Stomach (tissue), 9 donors: Measurements from ENCODE around the gene PPP2R3B. TPM values are rescaled to one million over a fixed set of nuclear protein-coding genes. Genes with fewer than 3 reads are reported as not detected.
"Not testable (repeated sequence)": the region's sequence is repeated elsewhere in the genome, so short reads cannot be mapped to it uniquely, and the experiment has no call there.

ENCODE experiments used
- DNase-seq, 2 donors: peaks; one replicate each; pipeline versions ENCODE4 v3.0.0 to v3.0.0-alpha.2; 2013 to 2019
- H3K27ac ChIP-seq, 5 donors: fragments of 200-600 bp in 4 of 5; sonication (generic) in 4 of 5; one replicate each; pipeline ENCODE4 v1.5.1; 2013 to 2019; ENCODE audit warnings: mild to moderate bottlenecking in 1 of 5, moderate library complexity in 1 of 5
- H3K27me3 ChIP-seq, 3 donors: fragments of 200-600 bp; sonication (generic); one replicate each; pipeline ENCODE4 v1.5.1; 2017 to 2019; ENCODE audit warnings: mixed run types in 1 of 3
- H3K36me3 ChIP-seq, 4 donors: fragments of 200-600 bp; sonication (generic); 1 replicate in 3 of 4; 2 replicates in 1 of 4; pipeline ENCODE4 v1.5.1; 2016 to 2019
- H3K4me1 ChIP-seq, 4 donors: fragments of 200-600 bp; sonication (generic); one replicate each; pipeline ENCODE4 v1.5.1; 2016 to 2019
- H3K4me3 ChIP-seq, 4 donors: fragments of 200-600 bp; sonication (generic) in 3 of 4; one replicate each; pipeline ENCODE4 v1.5.1; 2016 to 2019; ENCODE audit warnings: mild to moderate bottlenecking in 1 of 4
- H3K9me3 ChIP-seq, 4 donors: fragments of 200-600 bp; sonication (generic); one replicate each; pipeline ENCODE4 v1.5.1; 2016 to 2019
- EP300 ChIP-seq: sonication (generic); formaldehyde crosslinking; IDR thresholded peaks from one replicate; pipeline ENCODE4 v1.6.1; 2017; ENCODE audit warnings: antibody characterized with exemption
- POLR2A ChIP-seq, 4 donors: fragments of 450-650 bp; IDR thresholded peaks; one replicate each; pipeline ENCODE4 v1.6.1; 2016; ENCODE audit warnings: antibody characterized with exemption in 4 of 4, control low read depth in 2 of 4, mild to moderate bottlenecking in 1 of 4, moderate library complexity in 1 of 4
- POLR2AphosphoS5 ChIP-seq, 3 donors: sonication (generic); formaldehyde crosslinking; IDR thresholded peaks; one replicate each; pipeline ENCODE4 v1.6.1; 2016; ENCODE audit warnings: antibody characterized with exemption in 3 of 3
- WGBS, 5 donors: extraction: QIAGEN DNeasy Blood & Tissue Kit in 3 of 5; methylation state at CpG; one replicate each; pipeline versions ENCODE4 v1.1.5 to v1.1.7; 2013 to 2018; 5-methylcytosine and 5-hydroxymethylcytosine counted together
- intact Hi-C: fragments of 100-400 bp; cut with DNase I; formaldehyde crosslinking; loops from one replicate; pipeline ENCODE4 v1.15.1; 2023; ENCODE audit warnings: low total_unique reads
- polyA plus RNA-seq, 3 donors: library from polyadenylated mRNA; stranded (reverse); fragments of 200-250 nt; gene quantifications; one replicate each; pipeline ENCODE4 v1.2.3, GENCODE V29; 2013
- total RNA-seq, 5 donors: library from RNA; depleted of rRNA; stranded (reverse); fragments of >200 nt; gene quantifications; one replicate each; pipeline versions ENCODE4 v1.1.0 to v1.2.3, GENCODE V29; 2014 to 2016
- TF ChIP-seq, protein P1 (sequence below), 7 experiments: fragments of 450-650 bp in 4 of 7; fragments of 200-600 bp in 3 of 7; sonication (generic) in 3 of 7; IDR thresholded peaks; one replicate each; pipeline ENCODE4 v1.5.1; 2016 to 2019; ENCODE audit warnings: antibody characterized with exemption in 7 of 7, control low read depth in 2 of 7, mild to moderate bottlenecking in 1 of 7
- donor health status: healthy with polysubstance abuse.
- donor health status: Bipolar disorder and iron deficiency.
- donor health status: healthy.

PPP2R3B gene
- total and polyA plus RNA-seq, 8 donors: 5.3 to 31.7 (median 15.0) TPM

- H3K27ac ChIP-seq: no peak overlapping the region
- H3K4me1 ChIP-seq: no peaks in the 10 kb centered on the region
- WGBS, 5 donors: 82 to 92% (median 88%) methylated on average over 26 of the region's 26 CpGs
- H3K4me3 ChIP-seq: no peak overlapping the region
- H3K36me3 ChIP-seq: no peaks in the 10 kb centered on the region
- peaks cover 0 to 31% (median 0%) of the 10 kb centered on the region in 3 donors for H3K27me3 ChIP-seq
- intact Hi-C loops: no loop called here
- peaks cover 0 to 10% (median 0%) of the 10 kb centered on the region in 4 donors for H3K9me3 ChIP-seq
- DNase-seq: no peak
- no peak for TF ChIP-seq EP300
- TF ChIP-seq, protein P1, sequence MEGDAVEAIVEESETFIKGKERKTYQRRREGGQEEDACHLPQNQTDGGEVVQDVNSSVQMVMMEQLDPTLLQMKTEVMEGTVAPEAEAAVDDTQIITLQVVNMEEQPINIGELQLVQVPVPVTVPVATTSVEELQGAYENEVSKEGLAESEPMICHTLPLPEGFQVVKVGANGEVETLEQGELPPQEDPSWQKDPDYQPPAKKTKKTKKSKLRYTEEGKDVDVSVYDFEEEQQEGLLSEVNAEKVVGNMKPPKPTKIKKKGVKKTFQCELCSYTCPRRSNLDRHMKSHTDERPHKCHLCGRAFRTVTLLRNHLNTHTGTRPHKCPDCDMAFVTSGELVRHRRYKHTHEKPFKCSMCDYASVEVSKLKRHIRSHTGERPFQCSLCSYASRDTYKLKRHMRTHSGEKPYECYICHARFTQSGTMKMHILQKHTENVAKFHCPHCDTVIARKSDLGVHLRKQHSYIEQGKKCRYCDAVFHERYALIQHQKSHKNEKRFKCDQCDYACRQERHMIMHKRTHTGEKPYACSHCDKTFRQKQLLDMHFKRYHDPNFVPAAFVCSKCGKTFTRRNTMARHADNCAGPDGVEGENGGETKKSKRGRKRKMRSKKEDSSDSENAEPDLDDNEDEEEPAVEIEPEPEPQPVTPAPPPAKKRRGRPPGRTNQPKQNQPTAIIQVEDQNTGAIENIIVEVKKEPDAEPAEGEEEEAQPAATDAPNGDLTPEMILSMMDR (IDR thresholded peaks at IDR 0.05): no peak
- TF ChIP-seq POLR2A (IDR thresholded peaks at IDR 0.05): no peak
- TF ChIP-seq POLR2AphosphoS5 (IDR thresholded peaks at IDR 0.05): no peak
These were observed 47.1 kb upstream of the PPP2R3B start for GRCh38 chrX:433771-434170.

DNA sequence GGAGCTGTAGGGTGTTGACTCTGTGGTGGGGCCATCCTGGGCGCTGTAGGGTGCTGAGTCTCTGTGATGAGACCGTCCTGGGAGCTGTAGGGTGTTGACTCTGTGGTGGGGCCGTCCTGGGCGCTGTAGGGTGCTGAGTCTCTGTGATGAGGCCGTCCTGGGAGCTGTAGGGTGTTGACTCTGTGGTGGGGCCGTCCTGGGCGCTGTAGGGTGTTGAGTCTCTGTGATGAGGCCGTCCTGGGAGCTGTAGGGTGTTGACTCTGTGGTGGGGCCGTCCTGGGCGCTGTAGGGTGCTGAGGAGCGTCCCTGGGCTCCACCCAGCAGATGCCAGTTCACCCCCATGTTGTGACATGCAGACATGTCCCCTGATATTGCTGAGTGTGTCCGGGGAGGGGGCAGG, 46.0 kb upstream of the PPP2R3B start:
- intact Hi-C loops, H3K27ac ChIP-seq, H3K36me3 ChIP-seq, H3K4me1 ChIP-seq, DNase-seq, H3K4me3 ChIP-seq: not testable (repeated sequence)
- H3K27me3 ChIP-seq: peaks cover 0 to 31% (median 10%) of the 10 kb centered on the region in 3 donors
- H3K9me3 ChIP-seq: peaks cover 0 to 11% (median 3%) of the 10 kb centered on the region in 4 donors
- WGBS, 5 donors: 75 to 91% (median 89%) methylated on average over 9 to 12 of the region's 12 CpGs

DNA sequence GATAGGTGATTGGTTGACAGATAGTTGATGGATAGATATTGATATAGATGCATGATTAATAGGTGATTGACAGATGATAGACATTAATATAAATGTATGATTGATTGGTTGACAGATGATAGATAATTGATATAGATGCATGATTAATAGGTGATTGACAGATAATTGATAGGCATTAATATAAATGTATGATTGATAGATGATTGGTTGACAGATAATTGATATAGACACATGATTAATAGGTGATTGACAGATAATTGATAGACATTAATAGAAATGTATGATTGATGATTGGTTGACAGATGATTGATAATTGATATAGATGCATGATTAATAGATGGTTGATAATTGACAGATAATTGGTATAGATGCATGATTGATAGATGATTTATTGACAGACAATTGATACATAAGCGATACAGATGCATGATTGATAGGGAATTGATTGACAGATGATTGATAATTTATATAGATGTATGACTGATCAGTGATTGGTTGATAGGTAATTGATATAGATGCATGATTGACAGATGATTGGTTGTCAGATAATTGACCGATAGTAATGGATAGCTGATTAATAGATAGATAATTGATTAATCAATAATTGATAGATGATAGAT, 44.9 kb upstream of the PPP2R3B start:
- 72 to 97% (median 95%) methylated on average over 2 of the region's 2 CpGs for WGBS, 5 donors
- TF ChIP-seq EP300: no peak
- no peak for TF ChIP-seq POLR2AphosphoS5 (IDR thresholded peaks at IDR 0.05)
- TF ChIP-seq, protein P1 (IDR thresholded peaks at IDR 0.05): no peak
- TF ChIP-seq POLR2A (IDR thresholded peaks at IDR 0.05): no peak
- Histone ChIP-seq H3K9me3 (peaks cover 0 to 11% (median 3%) of the 10 kb centered on the region in 4 donors), H3K27me3 (peaks cover 0 to 32% (median 11%) of the 10 kb centered on the region in 3 donors), H3K36me3 (no peaks in the 10 kb centered on the region), H3K27ac (no peak overlapping the region), H3K4me1 (peaks cover 0 to 6% (median 0%) of the 10 kb centered on the region in 4 donors), H3K4me3 (no peak overlapping the region)
- no peak for DNase-seq
- intact Hi-C loops: no loop called here

- TF ChIP-seq, protein P1 (IDR thresholded peaks at IDR 0.05): no peak
- TF ChIP-seq POLR2AphosphoS5 (IDR thresholded peaks at IDR 0.05) (no peak), EP300 (no peak), POLR2A (IDR thresholded peaks at IDR 0.05) (no peak)
- 82 to 89% (median 87%) methylated on average over 17 to 21 of the region's 21 CpGs for WGBS, 5 donors
- H3K4me1 ChIP-seq: peaks cover 0 to 6% (median 0%) of the 10 kb centered on the region in 4 donors
- H3K27ac ChIP-seq: no peak overlapping the region
- no peaks in the 10 kb centered on the region for H3K36me3 ChIP-seq
- intact Hi-C loops: no loop called here
- no peak for DNase-seq
- no peak overlapping the region for H3K4me3 ChIP-seq
- H3K9me3 ChIP-seq: peaks cover 0 to 11% (median 3%) of the 10 kb centered on the region in 4 donors
- H3K27me3 ChIP-seq: peaks cover 0 to 37% (median 11%) of the 10 kb centered on the region in 3 donors
These were observed 44.3 kb upstream of the PPP2R3B start for GRCh38 chrX:431056-431455.

DNA sequence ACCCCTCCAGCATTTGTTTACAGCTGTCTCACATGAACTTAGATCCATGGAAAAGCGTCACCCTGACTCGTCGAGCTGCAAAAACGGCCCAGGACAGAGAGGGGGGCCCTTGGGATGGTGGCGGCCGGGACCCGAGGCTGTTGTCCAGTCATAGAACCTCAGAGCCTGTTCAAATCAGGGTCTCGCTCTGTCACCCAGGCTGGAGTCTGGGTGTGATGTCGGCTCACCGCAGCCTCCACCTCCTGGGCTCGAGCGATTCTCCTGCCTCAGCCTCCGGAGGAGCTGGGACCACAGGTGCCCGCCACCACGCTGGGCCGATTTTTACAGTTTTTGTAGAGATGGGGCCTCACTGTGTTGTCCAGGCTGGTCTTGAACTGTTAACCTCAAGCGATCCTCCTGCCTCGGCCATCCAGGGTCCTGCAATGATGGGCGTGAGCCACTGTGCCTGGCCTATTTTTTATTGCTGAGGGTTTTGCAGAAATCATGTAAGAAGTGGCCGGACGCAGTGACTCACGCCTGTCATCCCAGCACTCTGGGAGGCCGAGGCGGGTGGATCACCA, 42.6 kb upstream of the PPP2R3B start:
- WGBS, 5 donors: 88 to 93% (median 91%) methylated on average over 11 to 24 of the region's 24 CpGs
- intact Hi-C loops: no loop called here
- H3K27me3 ChIP-seq: peaks cover 0 to 49% (median 11%) of the 10 kb centered on the region in 3 donors
- peaks cover 0 to 6% (median 0%) of the 10 kb centered on the region in 4 donors for H3K4me1 ChIP-seq
- H3K36me3 ChIP-seq: no peaks in the 10 kb centered on the region
- peaks cover 0 to 11% (median 3%) of the 10 kb centered on the region in 4 donors for H3K9me3 ChIP-seq
- H3K4me3 ChIP-seq: no peak overlapping the region
- H3K27ac ChIP-seq: no peak overlapping the region
- TF ChIP-seq, protein P1 (IDR thresholded peaks at IDR 0.05): no peak
- TF ChIP-seq EP300 (no peak), POLR2A (IDR thresholded peaks at IDR 0.05) (no peak), POLR2AphosphoS5 (IDR thresholded peaks at IDR 0.05) (no peak)
- no peak for DNase-seq
